H9 (cell line): ENCODE results near the gene SDK2. TPM values are rescaled to one million over a fixed set of nuclear protein-coding genes. Genes with fewer than 3 reads are reported as not detected.

ENCODE experiments used
- DNase-seq: peaks from one replicate; pipeline ENCODE4 v3.0.0-alpha.2; 2017
- H2AFZ ChIP-seq: one replicate; pipeline ENCODE4 v1.6.1; 2013; ENCODE audit warnings: mild to moderate bottlenecking, low read length, control low read depth, moderate library complexity
- H2AK5ac ChIP-seq: 2 replicates; pipeline ENCODE4 v1.6.1; 2013; ENCODE audit warnings: low read length, control low read depth, mixed read lengths; ENCODE audit not compliant: insufficient read length
- H2BK120ac ChIP-seq: one replicate; pipeline ENCODE4 v1.6.1; 2013; ENCODE audit warnings: low read depth, mild to moderate bottlenecking, low read length, control low read depth, inconsistent platforms; ENCODE audit not compliant: poor library complexity, severe bottlenecking
- H2BK12ac ChIP-seq: 2 replicates; pipeline ENCODE4 v1.6.1; 2013; ENCODE audit warnings: low read length, control low read depth, mixed read lengths, low read depth; ENCODE audit not compliant: insufficient read length
- H2BK15ac ChIP-seq: 2 replicates; pipeline ENCODE4 v1.6.1; 2013; ENCODE audit warnings: low read depth, low read length, control low read depth
- H2BK20ac ChIP-seq: one replicate; pipeline ENCODE4 v1.6.1; 2013; ENCODE audit warnings: low read depth, mild to moderate bottlenecking, low read length, control low read depth, inconsistent platforms; ENCODE audit not compliant: poor library complexity, severe bottlenecking
- H2BK5ac ChIP-seq: 2 replicates; pipeline ENCODE4 v1.6.1; 2013; ENCODE audit warnings: low read length, control low read depth, mixed read lengths; ENCODE audit not compliant: insufficient read length
- H3K14ac ChIP-seq: 2 replicates; pipeline ENCODE4 v1.6.1; 2013; ENCODE audit warnings: low read length, control low read depth; ENCODE audit not compliant: insufficient read depth
- H3K18ac ChIP-seq: 2 replicates; pipeline ENCODE4 v1.6.1; 2013; ENCODE audit warnings: low read depth, mild to moderate bottlenecking, mixed read lengths, low read length, control low read depth; ENCODE audit not compliant: insufficient read length
- H3K23ac ChIP-seq: 2 replicates; pipeline ENCODE4 v1.6.1; 2013; ENCODE audit warnings: low read length, control low read depth, mixed read lengths, low read depth; ENCODE audit not compliant: insufficient read length
- H3K23me2 ChIP-seq: 2 replicates; pipeline ENCODE4 v1.6.1; 2013; ENCODE audit warnings: low read depth, mild to moderate bottlenecking, mixed read lengths, low read length, control low read depth; ENCODE audit not compliant: insufficient read length, poor library complexity, severe bottlenecking
- H3K27ac ChIP-seq: 2 replicates; pipeline ENCODE4 v1.5.1; 2013; ENCODE audit warnings: low read length, control low read depth, mixed read lengths, low read depth; ENCODE audit not compliant: insufficient read length
- H3K27me3 ChIP-seq: 2 replicates; pipeline ENCODE4 v1.6.1; 2013; ENCODE audit warnings: low read length, control low read depth, inconsistent platforms; ENCODE audit not compliant: insufficient read depth
- H3K4ac ChIP-seq: 2 replicates; pipeline ENCODE4 v1.6.1; 2013; ENCODE audit warnings: low read depth, mild to moderate bottlenecking, control low read depth, inconsistent platforms, low read length, moderate library complexity
- H3K4me1 ChIP-seq: 2 replicates; pipeline ENCODE4 v1.6.1; 2013; ENCODE audit warnings: low read length, control low read depth, inconsistent platforms; ENCODE audit not compliant: insufficient read depth
- H3K4me2 ChIP-seq: 2 replicates; pipeline ENCODE4 v1.6.1; 2013; ENCODE audit warnings: low read length, control low read depth, mixed read lengths; ENCODE audit not compliant: insufficient read length, insufficient read depth
- H3K56ac ChIP-seq: 2 replicates; pipeline ENCODE4 v1.6.1; 2013; ENCODE audit warnings: low read depth, mild to moderate bottlenecking, mixed read lengths, low read length, control low read depth; ENCODE audit not compliant: insufficient read length
- H3K79me1 ChIP-seq: 2 replicates; pipeline ENCODE4 v1.6.1; 2013; ENCODE audit warnings: low read depth, mild to moderate bottlenecking, moderate library complexity, low read length, control low read depth, inconsistent platforms; ENCODE audit not compliant: insufficient read depth, poor library complexity, severe bottlenecking
- H3K79me2 ChIP-seq: 2 replicates; pipeline ENCODE4 v1.6.1; 2013; ENCODE audit warnings: low read length, control low read depth, inconsistent platforms; ENCODE audit not compliant: insufficient read depth
- H3K9ac ChIP-seq: 2 replicates; pipeline ENCODE4 v1.6.1; 2013; ENCODE audit warnings: low read length, control low read depth, mixed read lengths; ENCODE audit not compliant: insufficient read length; ENCODE audit errors: extremely low read depth
- H3K9me3 ChIP-seq: one replicate; pipeline ENCODE4 v1.6.1; 2013; ENCODE audit warnings: low read depth, low read length, inconsistent platforms; ENCODE audit not compliant: control insufficient read depth
- H3T11ph ChIP-seq: one replicate; pipeline ENCODE4 v1.6.1; 2013; ENCODE audit warnings: mild to moderate bottlenecking, low read length, control low read depth, inconsistent platforms
- H4K20me1 ChIP-seq: one replicate; pipeline ENCODE4 v1.6.1; 2013; ENCODE audit not compliant: control insufficient read depth, insufficient read length, insufficient read depth
- H4K5ac ChIP-seq: 2 replicates; pipeline ENCODE4 v1.6.1; 2013; ENCODE audit warnings: low read depth, mild to moderate bottlenecking, mixed read lengths, low read length, control low read depth; ENCODE audit not compliant: insufficient read length
- H4K8ac ChIP-seq: replicated peaks from 2 replicates; pipeline ENCODE4 v1.6.1; 2013; ENCODE audit warnings: low read length, control low read depth, mixed read lengths, low read depth; ENCODE audit not compliant: insufficient read length
- H4K91ac ChIP-seq: 2 replicates; pipeline ENCODE4 v1.6.1; 2013; ENCODE audit warnings: low read depth, mild to moderate bottlenecking, moderate library complexity, mixed read lengths, low read length, control low read depth; ENCODE audit not compliant: insufficient read length
- H3K27ac Mint-ChIP-seq, 3 experiments: 2 replicates in 2 of 3; 3 replicates in 1 of 3; pipeline ENCODE4 v1.8.0; 2020 to 2021; ENCODE audit warnings: mixed read lengths in 3 of 3, mild to moderate bottlenecking in 1 of 3, moderate library complexity in 1 of 3
- H3K27me3 Mint-ChIP-seq: 2 replicates; pipeline ENCODE4 v1.8.0; 2021; ENCODE audit warnings: low read depth, mild to moderate bottlenecking, moderate library complexity, mixed read lengths
- H3K36me3 Mint-ChIP-seq, 3 experiments: 2 replicates in 2 of 3; 3 replicates in 1 of 3; pipeline ENCODE4 v1.8.0; 2020 to 2021; ENCODE audit warnings: low read depth in 3 of 3, mixed read lengths in 3 of 3; ENCODE audit not compliant: insufficient read depth in 1 of 3
- H3K4me1 Mint-ChIP-seq, 2 experiments: 2 replicates each; pipeline ENCODE4 v1.8.0; 2020; ENCODE audit warnings: mixed read lengths in 2 of 2
- H3K4me3 Mint-ChIP-seq, 2 experiments: 2 replicates in 1 of 2; 3 replicates in 1 of 2; pipeline ENCODE4 v1.8.0; 2020 to 2021; ENCODE audit warnings: mild to moderate bottlenecking in 2 of 2, mixed read lengths in 2 of 2, moderate library complexity in 1 of 2
- H3K9me3 Mint-ChIP-seq, 2 experiments: 2 replicates in 1 of 2; 3 replicates in 1 of 2; pipeline ENCODE4 v1.8.0; 2020; ENCODE audit warnings: mild to moderate bottlenecking in 2 of 2, mixed read lengths in 2 of 2, moderate library complexity in 1 of 2
- WGBS: extraction: QIAGEN DNeasy Blood & Tissue Kit; methylation state at CpG from one replicate; pipeline ENCODE4 v1.1.7; 2013; ENCODE audit warnings: missing lambda C conversion rate, low lambda C conversion rate, mixed read lengths; ENCODE audit not compliant: insufficient read length; ENCODE audit errors: extremely low coverage; 5-methylcytosine and 5-hydroxymethylcytosine counted together
- total RNA-seq: library from RNA; stranded (reverse); gene quantifications from 2 replicates; pipeline ENCODE4 v1.2.1, GENCODE V29; 2021
- TF ChIP-seq, protein P1 (sequence below): fragments of 200-600 bp; sonication (generic); conservative IDR thresholded peaks from 3 replicates; pipeline ENCODE4 v1.8.0; 2021; ENCODE audit warnings: antibody characterized with exemption, mild to moderate bottlenecking

Gene SDK2
- total RNA-seq, 1 experiment from 2014 or later, result 9.1 TPM

- Histone ChIP-seq H4K5ac (no peak overlapping the region), H2BK15ac (no peak overlapping the region), H4K20me1 (no peaks in the 10 kb centered on the region), H2AFZ (no peak overlapping the region), H3T11ph (no peak overlapping the region), H3K9me3 (no peaks in the 10 kb centered on the region), H2AK5ac (no peak overlapping the region), H3K9ac (no peak overlapping the region), H3K23me2 (no peaks in the 10 kb centered on the region), H3K4me2 (no peak overlapping the region), H3K4me1 (no peaks in the 10 kb centered on the region), H3K4ac (no peak overlapping the region), H3K14ac (no peak overlapping the region), H3K27me3 (no peaks in the 10 kb centered on the region), H2BK5ac (no peak overlapping the region), H2BK20ac (no peak overlapping the region), H3K79me1 (no peaks in the 10 kb centered on the region), H3K79me2 (no peaks in the 10 kb centered on the region), H3K18ac (no peak overlapping the region), H3K56ac (no peak overlapping the region), H2BK120ac (no peak overlapping the region), H3K23ac (no peak overlapping the region), H3K27ac (no peak overlapping the region), H4K91ac (no peak overlapping the region), H2BK12ac (no peak overlapping the region), H4K8ac (no peak overlapping the region)
- no CpG with 5 or more reads among the region's 7 CpGs for WGBS
- Mint-ChIP-seq H3K4me1 (peaks cover 12 to 13% of the 10 kb centered on the region in 2 experiments), H3K36me3 (peaks cover 6 to 10% (median 9%) of the 10 kb centered on the region in 3 experiments), H3K4me3 (no peak overlapping the region), H3K9me3 (peaks cover 7 to 9% of the 10 kb centered on the region in 2 experiments), H3K27ac (no peak overlapping the region), H3K27me3 (peaks cover 14% of the 10 kb centered on the region)
- TF ChIP-seq, protein P1, sequence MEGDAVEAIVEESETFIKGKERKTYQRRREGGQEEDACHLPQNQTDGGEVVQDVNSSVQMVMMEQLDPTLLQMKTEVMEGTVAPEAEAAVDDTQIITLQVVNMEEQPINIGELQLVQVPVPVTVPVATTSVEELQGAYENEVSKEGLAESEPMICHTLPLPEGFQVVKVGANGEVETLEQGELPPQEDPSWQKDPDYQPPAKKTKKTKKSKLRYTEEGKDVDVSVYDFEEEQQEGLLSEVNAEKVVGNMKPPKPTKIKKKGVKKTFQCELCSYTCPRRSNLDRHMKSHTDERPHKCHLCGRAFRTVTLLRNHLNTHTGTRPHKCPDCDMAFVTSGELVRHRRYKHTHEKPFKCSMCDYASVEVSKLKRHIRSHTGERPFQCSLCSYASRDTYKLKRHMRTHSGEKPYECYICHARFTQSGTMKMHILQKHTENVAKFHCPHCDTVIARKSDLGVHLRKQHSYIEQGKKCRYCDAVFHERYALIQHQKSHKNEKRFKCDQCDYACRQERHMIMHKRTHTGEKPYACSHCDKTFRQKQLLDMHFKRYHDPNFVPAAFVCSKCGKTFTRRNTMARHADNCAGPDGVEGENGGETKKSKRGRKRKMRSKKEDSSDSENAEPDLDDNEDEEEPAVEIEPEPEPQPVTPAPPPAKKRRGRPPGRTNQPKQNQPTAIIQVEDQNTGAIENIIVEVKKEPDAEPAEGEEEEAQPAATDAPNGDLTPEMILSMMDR, result no peak
- no peak for DNase-seq
Observed at GRCh38 chr17:73678999-73679398, 34.8 kb upstream of the SDK2 start.
